GM10266 (cell line): Measurements from ENCODE around the gene ATF4.

ENCODE experiments used
- DNase-seq: peaks from one replicate; pipeline ENCODE4 v3.0.0; 2012; ENCODE audit errors: extremely low spot score
- CTCF ChIP-seq: IDR thresholded peaks from 2 replicates; pipeline ENCODE4 v1.5.1; 2012; ENCODE audit warnings: mild to moderate bottlenecking, low read depth; ENCODE audit not compliant: control insufficient read depth, insufficient read depth; ENCODE audit errors: missing control alignments

ATF4 gene

DNA sequence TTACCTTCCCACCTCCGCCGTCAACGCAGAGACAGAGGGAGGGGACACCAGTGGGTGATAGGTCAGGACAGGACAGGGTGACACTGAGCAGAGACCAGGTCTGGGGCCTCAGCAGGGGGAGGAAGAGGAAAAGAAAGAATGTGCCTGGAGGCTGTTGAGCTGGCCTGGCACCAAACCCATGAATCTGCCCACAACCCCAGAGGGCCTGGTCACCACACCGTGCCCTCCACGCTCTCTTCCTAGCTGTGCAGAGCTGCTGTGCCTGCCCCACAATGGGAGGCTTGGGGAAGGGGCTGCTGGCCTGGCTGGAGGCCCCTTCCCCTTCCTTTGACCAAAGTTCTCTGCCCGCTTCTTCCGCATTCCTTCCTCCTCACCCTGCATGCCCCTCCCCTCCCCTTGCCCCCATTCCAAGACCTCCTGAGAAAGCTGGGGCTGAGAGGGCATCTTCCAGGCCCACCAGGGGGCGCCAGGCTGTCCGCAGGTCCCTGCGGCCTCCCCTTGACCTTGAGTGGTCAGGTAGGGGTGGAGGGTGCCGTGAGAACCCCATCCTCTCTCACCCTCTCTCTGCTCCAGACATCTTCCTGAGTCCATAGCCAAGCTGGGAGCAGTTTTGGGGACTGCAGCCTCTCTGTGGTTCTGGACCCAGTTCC, 39.2 kb downstream of the ATF4 start:
- TF ChIP-seq CTCF = peak; percentile 47
- DNase-seq = peak; percentile 63

DNA sequence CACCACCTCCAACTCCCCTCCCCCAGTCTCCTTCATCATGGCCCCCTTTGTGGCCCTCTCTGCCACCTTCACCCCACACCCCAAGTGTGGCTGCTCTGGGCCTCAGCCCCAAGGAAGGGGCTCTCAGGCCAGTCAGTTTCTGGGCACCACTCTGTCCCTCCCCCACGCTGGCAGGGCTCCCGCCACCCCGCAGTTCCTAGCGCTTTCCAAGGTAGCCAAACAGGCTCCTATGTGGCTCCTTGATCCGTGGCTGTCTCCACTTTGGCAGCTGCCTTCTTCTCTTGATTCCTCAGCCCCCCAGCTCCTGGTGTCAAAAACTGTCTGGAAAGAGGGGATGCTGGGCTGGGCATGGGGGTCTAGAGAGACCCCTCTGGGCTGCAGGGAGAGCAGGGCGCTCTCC, 39.8 kb downstream of the ATF4 start:
- no peak for TF ChIP-seq CTCF
- no peak for DNase-seq

DNA sequence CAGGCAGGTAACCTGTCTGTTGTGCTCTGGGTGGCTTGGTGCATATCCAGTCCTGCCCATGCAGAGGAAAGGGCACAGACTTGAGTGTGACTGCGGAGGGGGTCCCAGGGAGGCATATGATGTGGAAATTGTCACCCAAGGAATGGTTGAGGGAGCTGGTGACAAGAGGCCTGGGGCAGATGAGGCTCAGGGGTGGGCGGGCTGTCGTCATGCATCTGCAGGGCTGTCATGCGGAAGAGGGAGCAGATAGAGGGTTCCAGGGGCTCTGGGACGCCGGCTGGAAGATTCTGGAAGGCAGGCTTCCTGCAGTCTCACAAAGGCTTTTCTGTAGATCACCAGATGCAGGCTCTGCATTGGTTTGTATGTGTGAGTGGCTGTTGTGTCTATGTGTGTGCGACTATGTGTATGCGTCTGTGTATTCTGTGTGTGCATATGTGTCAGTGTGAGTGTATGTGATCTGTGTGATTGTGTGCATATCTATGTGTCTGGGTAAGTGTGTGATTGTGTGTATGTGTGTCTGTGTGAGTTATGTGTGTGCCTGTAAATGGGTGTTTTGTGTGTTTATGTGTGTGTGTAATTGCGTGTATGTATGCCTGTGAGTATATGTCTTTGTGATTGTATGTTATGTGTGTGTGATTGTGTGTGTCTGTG, 42.6 kb downstream of the ATF4 start:
- DNase-seq = no peak
- no peak for TF ChIP-seq CTCF

DNA sequence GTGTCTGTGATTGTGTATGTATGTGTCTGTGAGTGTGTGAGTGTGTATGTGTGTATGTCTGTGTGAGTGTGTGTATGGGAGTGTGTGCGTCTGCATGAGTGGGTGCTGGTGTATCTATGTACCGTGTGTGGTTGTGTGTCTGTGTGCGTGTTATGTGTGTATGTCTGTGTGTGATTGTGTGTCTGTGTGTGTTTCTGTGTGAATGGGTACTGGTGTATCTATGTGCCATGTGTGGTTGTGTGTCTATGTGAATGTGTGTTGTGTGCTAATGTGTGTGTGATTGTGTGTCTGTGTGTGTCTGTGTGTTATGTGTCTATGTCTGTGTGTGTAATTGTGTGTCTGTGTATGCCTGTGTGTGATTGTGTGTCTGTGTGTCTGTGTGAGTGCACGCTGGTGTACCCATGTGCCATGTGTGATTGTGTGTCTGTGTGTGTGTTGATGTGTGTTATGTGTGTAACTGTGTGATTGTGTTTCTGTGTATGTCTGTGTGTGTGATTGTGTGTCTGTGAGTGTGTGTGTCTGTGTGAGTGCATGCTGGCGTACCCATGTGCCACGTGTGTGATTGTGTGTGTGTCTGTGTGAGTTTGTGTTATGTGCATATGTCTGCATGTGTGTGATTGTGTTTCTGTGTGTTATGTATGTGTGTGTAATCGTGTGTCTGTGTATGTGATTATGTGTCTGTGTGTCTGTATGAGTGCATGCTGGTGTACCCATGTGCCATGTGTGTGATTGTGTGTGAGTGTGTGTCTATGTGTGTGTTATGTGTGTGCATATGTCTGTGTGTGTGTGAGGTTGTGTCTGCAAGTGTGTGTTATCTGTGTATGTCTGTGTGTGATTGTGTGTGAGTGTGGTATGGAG, 43.4 kb downstream of the ATF4 start:
- no peak for TF ChIP-seq CTCF
- DNase-seq = no peak

DNA sequence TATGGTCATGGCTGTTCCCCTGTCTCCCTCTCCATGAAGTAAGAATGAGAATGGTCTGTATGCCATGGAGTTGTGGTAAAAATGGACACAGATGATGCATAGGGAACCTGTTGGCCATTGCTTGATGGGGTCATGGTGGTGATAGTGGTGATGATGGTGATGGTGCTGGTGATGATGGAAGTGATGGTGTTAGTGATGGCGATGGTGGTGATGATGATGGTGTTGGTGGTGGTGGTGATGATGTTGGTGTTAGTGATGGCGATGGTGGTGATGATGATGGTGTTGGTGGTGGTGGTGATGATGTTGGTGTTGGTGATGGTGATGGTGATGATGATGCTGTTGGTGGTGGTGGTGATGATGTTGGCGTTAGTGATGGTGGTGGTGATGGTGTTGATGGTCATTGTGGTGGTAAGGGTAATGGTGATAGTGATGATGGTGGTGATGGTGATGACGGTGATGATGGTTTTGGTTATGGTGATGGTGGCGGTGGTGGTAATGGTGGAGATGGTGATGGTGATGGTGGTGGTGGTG, 45.1 kb downstream of the ATF4 start:
- no peak for TF ChIP-seq CTCF
- no peak for DNase-seq

GRCh38 chr22:39567135-39567946, 47.0 kb downstream of the ATF4 start:
- TF ChIP-seq CTCF = no peak
- DNase-seq = no peak
